ENCODE data around the gene SH3PXD2A.

Gene SH3PXD2A

DNA sequence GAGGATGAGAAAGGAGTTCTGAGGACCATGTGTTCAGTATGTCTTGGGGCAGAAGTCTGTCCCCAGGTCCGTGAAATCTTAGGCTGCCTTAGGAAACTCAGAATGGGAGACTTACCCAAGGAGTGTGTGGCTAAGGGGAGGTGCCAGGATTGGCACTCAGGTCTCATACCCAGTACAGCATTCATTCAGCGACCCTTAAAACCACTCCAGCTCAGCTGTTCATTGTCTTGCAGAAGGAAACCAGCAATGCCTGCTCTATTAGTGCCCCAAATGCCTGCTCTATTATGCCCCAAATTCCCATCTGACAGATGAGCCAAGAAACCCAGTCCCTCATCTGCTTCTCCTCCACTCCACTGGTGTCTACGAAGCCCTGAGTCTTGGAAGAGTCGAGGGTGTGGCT is 214.1 kb downstream of the SH3PXD2A start:
- TF ChIP-seq, protein P1, sequence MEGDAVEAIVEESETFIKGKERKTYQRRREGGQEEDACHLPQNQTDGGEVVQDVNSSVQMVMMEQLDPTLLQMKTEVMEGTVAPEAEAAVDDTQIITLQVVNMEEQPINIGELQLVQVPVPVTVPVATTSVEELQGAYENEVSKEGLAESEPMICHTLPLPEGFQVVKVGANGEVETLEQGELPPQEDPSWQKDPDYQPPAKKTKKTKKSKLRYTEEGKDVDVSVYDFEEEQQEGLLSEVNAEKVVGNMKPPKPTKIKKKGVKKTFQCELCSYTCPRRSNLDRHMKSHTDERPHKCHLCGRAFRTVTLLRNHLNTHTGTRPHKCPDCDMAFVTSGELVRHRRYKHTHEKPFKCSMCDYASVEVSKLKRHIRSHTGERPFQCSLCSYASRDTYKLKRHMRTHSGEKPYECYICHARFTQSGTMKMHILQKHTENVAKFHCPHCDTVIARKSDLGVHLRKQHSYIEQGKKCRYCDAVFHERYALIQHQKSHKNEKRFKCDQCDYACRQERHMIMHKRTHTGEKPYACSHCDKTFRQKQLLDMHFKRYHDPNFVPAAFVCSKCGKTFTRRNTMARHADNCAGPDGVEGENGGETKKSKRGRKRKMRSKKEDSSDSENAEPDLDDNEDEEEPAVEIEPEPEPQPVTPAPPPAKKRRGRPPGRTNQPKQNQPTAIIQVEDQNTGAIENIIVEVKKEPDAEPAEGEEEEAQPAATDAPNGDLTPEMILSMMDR (IDR thresholded peaks at IDR 0.05) = no peak

DNA sequence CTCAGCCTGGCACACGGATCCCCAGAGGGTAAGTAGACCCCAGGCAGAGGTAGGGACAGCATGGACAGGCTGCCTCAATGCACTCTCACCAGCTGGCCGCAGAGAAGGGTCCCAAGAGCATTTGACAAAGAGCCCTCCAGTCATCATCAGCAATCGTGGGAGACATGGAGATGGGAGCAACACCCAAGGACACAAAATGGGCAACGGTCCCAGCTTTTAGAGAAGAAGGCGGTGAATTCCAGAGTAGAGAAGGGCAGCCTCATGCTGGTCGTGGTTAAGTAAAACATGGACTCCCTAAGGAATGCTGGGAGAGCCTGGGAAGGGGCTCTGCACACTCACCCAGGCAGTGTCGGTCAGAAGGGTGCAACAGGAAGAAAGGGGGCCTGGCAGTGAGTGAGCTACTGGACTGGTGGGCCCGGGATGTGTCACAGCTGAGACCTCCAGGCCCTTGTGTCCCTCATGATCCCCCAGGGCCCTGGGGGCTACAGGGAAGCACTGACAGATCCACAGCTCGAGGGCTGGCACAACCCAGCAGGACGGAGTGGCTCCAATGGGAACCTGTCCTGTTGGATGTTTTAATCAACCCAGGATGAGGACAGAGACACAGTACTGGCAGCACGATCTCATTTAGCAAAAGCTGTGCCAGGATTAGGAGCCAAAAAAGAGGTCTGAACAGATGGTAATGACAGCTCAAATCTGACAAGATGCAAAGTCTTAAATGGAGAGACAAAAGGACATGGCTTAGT is 214.8 kb downstream of the SH3PXD2A start:
- TF ChIP-seq, protein P1 (IDR thresholded peaks at IDR 0.05) = no peak

DNA sequence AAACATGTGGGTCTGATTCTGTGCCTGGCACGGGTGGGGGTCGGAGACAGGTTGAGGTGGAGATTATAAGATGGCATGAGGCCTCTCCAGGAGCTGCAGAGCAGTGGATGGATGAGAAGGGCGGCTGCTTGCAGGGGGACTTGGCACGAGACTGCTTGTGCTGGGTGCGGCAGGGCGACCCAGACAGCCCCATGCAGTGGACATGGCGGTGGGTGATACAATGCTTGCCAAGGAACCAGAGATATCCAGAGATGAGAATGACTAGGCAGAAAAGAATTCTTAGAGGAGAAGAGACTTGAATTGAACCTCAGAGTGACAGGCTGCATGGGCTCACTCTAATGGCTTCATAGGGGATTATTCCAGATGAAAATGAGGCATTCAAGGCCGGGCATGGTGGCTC is 216.4 kb downstream of the SH3PXD2A start:
- TF ChIP-seq, protein P1 (IDR thresholded peaks at IDR 0.05) = no peak

DNA sequence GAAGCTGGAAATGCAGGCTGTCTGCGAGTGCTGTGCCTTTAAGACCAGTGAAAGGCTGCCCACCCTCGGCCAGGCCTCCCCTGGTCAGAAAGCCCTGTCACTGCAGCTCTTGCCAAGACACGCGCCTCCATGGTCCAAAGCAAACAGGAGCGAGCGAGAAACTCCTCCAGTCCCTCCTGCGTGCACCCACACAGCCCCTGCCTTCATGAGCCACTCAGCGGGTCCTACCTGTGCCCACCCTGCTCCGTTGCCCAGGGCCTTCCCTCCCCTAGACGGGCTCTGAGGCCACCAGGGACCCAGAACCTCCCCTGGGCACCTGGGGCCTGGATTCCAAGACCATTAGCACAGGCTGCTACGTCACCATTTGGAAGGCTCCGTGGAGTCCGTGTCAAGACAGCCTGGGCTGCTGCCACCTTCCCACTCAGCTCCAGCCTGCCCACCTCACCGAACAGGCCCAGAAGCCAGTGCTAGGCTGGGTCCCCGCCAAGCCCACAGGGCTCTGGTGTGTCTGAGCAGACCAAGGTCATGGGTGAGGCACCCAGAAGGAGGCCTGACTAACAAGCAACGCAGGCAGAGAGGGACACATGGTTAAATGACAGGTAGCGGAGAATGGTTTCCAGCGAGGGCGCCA is 217.3 kb downstream of the SH3PXD2A start:
- TF ChIP-seq, protein P1 (IDR thresholded peaks at IDR 0.05) = no peak

DNA sequence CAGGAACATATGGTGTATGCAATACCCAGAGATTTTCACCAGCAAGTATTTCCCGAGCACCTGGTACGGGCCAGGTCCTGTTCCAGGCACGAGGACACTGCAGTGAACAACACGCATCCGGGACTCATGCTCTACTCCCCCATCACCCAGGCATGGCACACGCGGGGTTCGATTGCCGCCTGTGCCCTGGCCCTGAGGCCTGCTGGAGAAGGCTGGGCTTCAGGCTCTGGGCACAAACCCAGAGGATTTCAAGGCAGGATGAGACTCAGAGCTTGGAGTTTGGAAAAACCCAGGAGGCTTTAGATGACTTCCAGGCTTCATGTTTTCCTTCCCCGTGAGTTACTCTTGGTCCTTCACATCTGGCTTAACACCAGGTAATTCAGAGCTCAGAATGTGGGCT is 218.4 kb downstream of the SH3PXD2A start:
- TF ChIP-seq, protein P1 (IDR thresholded peaks at IDR 0.05) = no peak

DNA sequence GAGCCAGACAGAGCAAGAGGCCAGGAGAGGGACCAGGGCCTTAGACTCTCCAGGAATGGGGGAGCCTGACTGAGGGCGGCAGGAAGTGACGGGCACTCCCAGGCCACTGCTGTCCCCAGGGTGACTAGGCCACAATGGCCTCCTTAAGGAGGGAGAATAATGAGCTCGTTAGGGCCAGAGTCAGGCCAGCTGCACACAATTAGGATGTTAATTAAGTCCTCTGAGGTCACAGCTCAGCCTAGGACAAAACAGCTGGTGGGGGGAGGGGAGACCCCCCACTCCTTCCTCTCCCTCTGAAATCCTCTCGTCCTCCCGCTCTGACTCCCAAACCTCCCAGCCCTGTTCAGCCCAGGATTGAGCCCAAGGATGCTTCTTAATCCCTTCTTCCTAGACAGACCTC is 218.9 kb downstream of the SH3PXD2A start:
- TF ChIP-seq, protein P1 (IDR thresholded peaks at IDR 0.05) = no peak

DNA sequence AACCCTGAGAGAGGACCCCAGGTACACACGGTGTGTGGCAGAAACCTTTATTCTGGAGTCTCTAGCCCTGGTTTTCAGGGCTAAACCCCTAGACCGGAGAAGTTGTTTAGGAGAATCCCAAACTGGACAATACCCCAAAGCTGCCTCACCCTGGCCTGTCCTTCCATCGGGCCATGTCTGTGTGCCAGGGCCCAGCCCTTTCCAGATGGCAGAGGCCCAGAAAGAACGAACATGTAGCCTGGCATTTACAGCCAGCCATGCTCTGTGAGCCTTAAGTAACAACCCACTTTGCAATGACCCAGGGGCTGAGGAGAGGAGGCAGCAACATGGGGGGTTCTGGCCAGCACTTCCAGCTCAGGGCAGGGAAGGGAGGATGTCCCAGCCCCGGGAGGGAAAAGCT is 219.8 kb downstream of the SH3PXD2A start:
- TF ChIP-seq, protein P1 (IDR thresholded peaks at IDR 0.05) = no peak
